PC-9 (cell line): ENCODE measurements around the gene TNFRSF12A.

Source experiments
- EZH2 ChIP-seq: fragments of 200-600 bp; sonication (generic); IDR thresholded peaks from 2 replicates; pipeline ENCODE4 v1.8.0; 2017; ENCODE audit warnings: antibody characterized with exemption, low read depth
- TF ChIP-seq, protein P1 (sequence below): fragments of 200-600 bp; sonication (generic); conservative IDR thresholded peaks from 2 replicates; pipeline ENCODE4 v1.6.1; 2017; ENCODE audit warnings: mixed run types, antibody characterized with exemption, mild to moderate bottlenecking, moderate library complexity

- TF ChIP-seq, protein P1, sequence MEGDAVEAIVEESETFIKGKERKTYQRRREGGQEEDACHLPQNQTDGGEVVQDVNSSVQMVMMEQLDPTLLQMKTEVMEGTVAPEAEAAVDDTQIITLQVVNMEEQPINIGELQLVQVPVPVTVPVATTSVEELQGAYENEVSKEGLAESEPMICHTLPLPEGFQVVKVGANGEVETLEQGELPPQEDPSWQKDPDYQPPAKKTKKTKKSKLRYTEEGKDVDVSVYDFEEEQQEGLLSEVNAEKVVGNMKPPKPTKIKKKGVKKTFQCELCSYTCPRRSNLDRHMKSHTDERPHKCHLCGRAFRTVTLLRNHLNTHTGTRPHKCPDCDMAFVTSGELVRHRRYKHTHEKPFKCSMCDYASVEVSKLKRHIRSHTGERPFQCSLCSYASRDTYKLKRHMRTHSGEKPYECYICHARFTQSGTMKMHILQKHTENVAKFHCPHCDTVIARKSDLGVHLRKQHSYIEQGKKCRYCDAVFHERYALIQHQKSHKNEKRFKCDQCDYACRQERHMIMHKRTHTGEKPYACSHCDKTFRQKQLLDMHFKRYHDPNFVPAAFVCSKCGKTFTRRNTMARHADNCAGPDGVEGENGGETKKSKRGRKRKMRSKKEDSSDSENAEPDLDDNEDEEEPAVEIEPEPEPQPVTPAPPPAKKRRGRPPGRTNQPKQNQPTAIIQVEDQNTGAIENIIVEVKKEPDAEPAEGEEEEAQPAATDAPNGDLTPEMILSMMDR, result no peak
- TF ChIP-seq EZH2, result no peak
Observed at GRCh38 chr16:3060339-3061127, 40.4 kb downstream of the TNFRSF12A start.
